Keratinocyte (primary cell): ENCODE results near the gene FICD.

Experiments
- EZH2 ChIP-seq: IDR thresholded peaks from one replicate; pipeline ENCODE4 v1.6.1; 2012; ENCODE audit warnings: inconsistent platforms, mild to moderate bottlenecking, low read length, moderate library complexity
- TF ChIP-seq, protein P1 (sequence below), 3 experiments: IDR thresholded peaks in 1 of 3; conservative IDR thresholded peaks in 1 of 3; optimal IDR thresholded peaks in 1 of 3; 2 replicates in 2 of 3; 3 replicates in 1 of 3; pipeline versions ENCODE3 to v1.5.1; 2011; ENCODE audit warnings: low read length in 3 of 3, mild to moderate bottlenecking in 3 of 3, moderate library complexity in 2 of 3, control low read depth in 1 of 3, inconsistent platforms in 1 of 3; ENCODE audit not compliant: insufficient read depth in 2 of 3; ENCODE audit errors: extremely low read depth in 1 of 3

DNA sequence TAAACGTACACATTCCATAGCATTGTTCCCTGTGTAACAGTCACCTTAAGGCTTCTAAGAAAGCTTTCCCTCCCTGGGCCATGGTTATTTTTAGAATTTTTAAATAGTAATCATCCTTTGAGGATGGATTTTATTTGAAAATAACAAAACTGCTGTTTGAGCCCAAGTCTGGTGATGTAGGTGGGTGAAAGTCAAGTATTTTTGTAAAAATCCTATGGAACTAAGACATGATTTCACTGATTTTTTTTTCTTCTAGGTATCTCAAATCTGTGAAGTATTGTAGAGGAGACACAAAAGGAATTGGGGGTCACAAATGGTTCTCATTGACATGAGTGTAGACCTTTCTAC, 48.7 kb downstream of the FICD start:
- TF ChIP-seq, protein P1, sequence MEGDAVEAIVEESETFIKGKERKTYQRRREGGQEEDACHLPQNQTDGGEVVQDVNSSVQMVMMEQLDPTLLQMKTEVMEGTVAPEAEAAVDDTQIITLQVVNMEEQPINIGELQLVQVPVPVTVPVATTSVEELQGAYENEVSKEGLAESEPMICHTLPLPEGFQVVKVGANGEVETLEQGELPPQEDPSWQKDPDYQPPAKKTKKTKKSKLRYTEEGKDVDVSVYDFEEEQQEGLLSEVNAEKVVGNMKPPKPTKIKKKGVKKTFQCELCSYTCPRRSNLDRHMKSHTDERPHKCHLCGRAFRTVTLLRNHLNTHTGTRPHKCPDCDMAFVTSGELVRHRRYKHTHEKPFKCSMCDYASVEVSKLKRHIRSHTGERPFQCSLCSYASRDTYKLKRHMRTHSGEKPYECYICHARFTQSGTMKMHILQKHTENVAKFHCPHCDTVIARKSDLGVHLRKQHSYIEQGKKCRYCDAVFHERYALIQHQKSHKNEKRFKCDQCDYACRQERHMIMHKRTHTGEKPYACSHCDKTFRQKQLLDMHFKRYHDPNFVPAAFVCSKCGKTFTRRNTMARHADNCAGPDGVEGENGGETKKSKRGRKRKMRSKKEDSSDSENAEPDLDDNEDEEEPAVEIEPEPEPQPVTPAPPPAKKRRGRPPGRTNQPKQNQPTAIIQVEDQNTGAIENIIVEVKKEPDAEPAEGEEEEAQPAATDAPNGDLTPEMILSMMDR (optimal IDR thresholded peaks at IDR 0.05 in 1 of 3, IDR thresholded peaks at IDR 0.05 in 1 of 3, conservative IDR thresholded peaks at IDR 0.05 in 1 of 3; ENCODE audit: extremely low read depth in 1 of 3, insufficient read depth in 2 of 3, low read length in 3 of 3) = no peak
- TF ChIP-seq EZH2 = no peak
